Loucy (cell line): ENCODE data around the gene SMARCAL1.

Experiments
- EZH2phosphoT487 ChIP-seq: fragments of 200-600 bp; IDR thresholded peaks from 2 replicates; pipeline ENCODE4 v1.6.1; 2018; ENCODE audit warnings: antibody characterized with exemption, mild to moderate bottlenecking, moderate library complexity, borderline replicate concordance
- TF ChIP-seq, protein P1 (sequence below): fragments of 200-600 bp; sonication (generic); conservative IDR thresholded peaks from 2 replicates; pipeline ENCODE4 v1.5.1; 2014; ENCODE audit warnings: mild to moderate bottlenecking, antibody characterized with exemption, low read length

DNA sequence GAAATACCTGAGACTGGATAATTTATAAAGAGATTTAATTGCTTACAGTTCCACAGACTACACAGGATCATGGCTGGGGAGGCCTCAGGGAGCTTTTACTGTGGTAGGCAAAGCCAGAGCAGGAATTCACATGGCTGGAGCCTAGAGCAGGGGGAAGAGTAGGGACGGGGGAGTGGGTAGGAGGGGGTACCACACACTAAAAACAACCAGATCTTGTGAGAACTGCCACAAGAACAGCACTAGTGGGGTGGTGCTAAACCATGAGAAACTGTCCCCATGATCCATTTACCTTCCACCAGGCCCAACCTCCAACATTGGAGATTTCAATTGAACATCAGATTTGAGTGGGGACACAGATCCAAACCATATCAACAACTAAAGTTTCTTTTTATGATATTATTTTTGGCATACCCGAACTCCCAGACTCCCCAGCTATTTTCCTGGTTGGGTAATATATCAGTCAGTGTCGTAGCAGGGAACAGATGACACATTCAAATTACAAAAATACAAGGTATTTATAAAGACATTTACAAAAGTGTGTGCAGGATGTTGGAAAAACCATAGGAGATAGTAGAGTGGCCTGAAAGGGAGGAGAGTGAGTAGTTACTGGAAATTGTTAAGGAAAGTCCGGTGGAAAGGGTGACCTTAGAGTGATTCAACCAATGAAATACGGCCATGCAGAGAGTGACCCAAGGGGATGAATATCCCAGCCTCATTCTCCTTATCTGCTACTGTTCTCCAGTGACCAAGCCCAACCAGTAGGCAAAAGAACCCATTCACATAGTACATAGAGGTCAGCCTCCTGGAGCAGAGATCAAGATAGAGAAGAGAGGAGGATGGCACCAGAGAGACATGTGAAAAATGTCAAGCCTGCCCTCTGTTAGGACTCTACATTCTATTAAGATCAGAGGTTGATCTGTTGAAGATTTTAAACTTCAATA is 95.2 kb downstream of the SMARCAL1 start:
- TF ChIP-seq, protein P1, sequence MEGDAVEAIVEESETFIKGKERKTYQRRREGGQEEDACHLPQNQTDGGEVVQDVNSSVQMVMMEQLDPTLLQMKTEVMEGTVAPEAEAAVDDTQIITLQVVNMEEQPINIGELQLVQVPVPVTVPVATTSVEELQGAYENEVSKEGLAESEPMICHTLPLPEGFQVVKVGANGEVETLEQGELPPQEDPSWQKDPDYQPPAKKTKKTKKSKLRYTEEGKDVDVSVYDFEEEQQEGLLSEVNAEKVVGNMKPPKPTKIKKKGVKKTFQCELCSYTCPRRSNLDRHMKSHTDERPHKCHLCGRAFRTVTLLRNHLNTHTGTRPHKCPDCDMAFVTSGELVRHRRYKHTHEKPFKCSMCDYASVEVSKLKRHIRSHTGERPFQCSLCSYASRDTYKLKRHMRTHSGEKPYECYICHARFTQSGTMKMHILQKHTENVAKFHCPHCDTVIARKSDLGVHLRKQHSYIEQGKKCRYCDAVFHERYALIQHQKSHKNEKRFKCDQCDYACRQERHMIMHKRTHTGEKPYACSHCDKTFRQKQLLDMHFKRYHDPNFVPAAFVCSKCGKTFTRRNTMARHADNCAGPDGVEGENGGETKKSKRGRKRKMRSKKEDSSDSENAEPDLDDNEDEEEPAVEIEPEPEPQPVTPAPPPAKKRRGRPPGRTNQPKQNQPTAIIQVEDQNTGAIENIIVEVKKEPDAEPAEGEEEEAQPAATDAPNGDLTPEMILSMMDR, result no peak
- TF ChIP-seq EZH2phosphoT487, result no peak
